ENCODE results near the gene HNRNPDL.

GRCh38 chr4:82402196-82402775 lies 28.0 kb downstream of the HNRNPDL start:
- TF ChIP-seq, protein P1, sequence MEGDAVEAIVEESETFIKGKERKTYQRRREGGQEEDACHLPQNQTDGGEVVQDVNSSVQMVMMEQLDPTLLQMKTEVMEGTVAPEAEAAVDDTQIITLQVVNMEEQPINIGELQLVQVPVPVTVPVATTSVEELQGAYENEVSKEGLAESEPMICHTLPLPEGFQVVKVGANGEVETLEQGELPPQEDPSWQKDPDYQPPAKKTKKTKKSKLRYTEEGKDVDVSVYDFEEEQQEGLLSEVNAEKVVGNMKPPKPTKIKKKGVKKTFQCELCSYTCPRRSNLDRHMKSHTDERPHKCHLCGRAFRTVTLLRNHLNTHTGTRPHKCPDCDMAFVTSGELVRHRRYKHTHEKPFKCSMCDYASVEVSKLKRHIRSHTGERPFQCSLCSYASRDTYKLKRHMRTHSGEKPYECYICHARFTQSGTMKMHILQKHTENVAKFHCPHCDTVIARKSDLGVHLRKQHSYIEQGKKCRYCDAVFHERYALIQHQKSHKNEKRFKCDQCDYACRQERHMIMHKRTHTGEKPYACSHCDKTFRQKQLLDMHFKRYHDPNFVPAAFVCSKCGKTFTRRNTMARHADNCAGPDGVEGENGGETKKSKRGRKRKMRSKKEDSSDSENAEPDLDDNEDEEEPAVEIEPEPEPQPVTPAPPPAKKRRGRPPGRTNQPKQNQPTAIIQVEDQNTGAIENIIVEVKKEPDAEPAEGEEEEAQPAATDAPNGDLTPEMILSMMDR (IDR thresholded peaks at IDR 0.05) = no peak
- TF ChIP-seq POLR2AphosphoS5 (IDR thresholded peaks at IDR 0.05) (no peak), POLR2A (IDR thresholded peaks at IDR 0.05) (no peak)
